Motor neuron (in vitro differentiated cells): ENCODE data around the gene POLR2F. TPM values are rescaled to one million over a fixed set of nuclear protein-coding genes. Genes with fewer than 3 reads are reported as not detected.
A peak's percentile ranks its signal among the peaks of the same experiment; 100 is the strongest.

ENCODE experiments used
- ATAC-seq, 8 experiments: fragments of 200-7000 bp; cut with Tn5 transposase; replicated peaks in 6 of 8; 2 replicates each; pipeline ENCODE4 v1.8.0; 2021; ENCODE audit warnings: mild to moderate bottlenecking in 8 of 8, moderate library complexity in 8 of 8
- H3K27ac ChIP-seq, 2 donors: fragments of 250-450 bp; sonication (Bioruptor Pico); 2 replicates each; pipeline ENCODE4 v1.9.0; 2021; ENCODE audit warnings: antibody characterized with exemption in 2 of 2, mild to moderate bottlenecking in 2 of 2, moderate library complexity in 1 of 2
- H3K4me1 ChIP-seq, 2 donors: fragments of 250-450 bp; sonication (Bioruptor Pico); replicated peaks in 1 of 2; 2 replicates each; pipeline ENCODE4 v1.6.1; 2021; ENCODE audit warnings: antibody characterized with exemption in 2 of 2, mild to moderate bottlenecking in 2 of 2, moderate library complexity in 1 of 2
- H3K4me3 ChIP-seq, 5 donors: fragments of 250-450 bp; sonication (Bioruptor Pico); 2 replicates each; pipeline ENCODE4 v1.9.0; 2021; ENCODE audit warnings: antibody characterized with exemption in 5 of 5, mild to moderate bottlenecking in 5 of 5, moderate library complexity in 4 of 5
- WGBS, 10 experiments: fragments of 450-650 bp; shearing (Covaris generic); methylation state at CpG; one replicate each; pipeline ENCODE4 v1.0.0; 2022; 5-methylcytosine and 5-hydroxymethylcytosine counted together
- in situ Hi-C, 9 experiments: fragments of 400-800 bp; cut with MboI; loops; one replicate each; pipeline ENCODE4 v1.15.0; 2021; ENCODE audit warnings: low sequenced_read_pairs in 9 of 9, low pct_unique_long_range_greater_than_20kb in 2 of 9; ENCODE audit not compliant: unreplicated experiment in 9 of 9
- total RNA-seq, 8 experiments: library from RNA; unstranded; fragments of 300-600 nt; gene quantifications; 2 replicates each; pipeline versions ENCODE4 v1.2.3 to v1.2.4, GENCODE V29; 2022

Gene POLR2F
- total RNA-seq, 8 experiments from 2014 or later, result 69.1 to 147 (median 106) TPM

- H3K4me3 ChIP-seq, result no peak overlapping the region
- ATAC-seq, result no peak
- in situ Hi-C loops, result no loop called here
- peaks cover 5% of the 10 kb centered on the region in 2 donors for H3K4me1 ChIP-seq
- H3K27ac ChIP-seq, result no peak overlapping the region
- WGBS, 10 experiments, result 0 to 100% (median 78%) methylated on average over 1 to 4 of the region's 5 CpGs; no CpG with 5 or more reads in 4 of the 10 experiments
These were observed 37.2 kb upstream of the POLR2F start for GRCh38 chr22:37916311-37916710.

GRCh38 chr22:37917874-37918548 lies 35.5 kb upstream of the POLR2F start:
- Histone ChIP-seq H3K4me1 (no peaks in the 10 kb centered on the region), H3K4me3 (no peak overlapping the region), H3K27ac (no peak overlapping the region)
- no peak for ATAC-seq
- 67 to 100% (median 90%) methylated on average over 1 of the region's 4 CpGs; no CpG with 5 or more reads in 6 of the 10 experiments for WGBS, 10 experiments
- in situ Hi-C loops, result no loop called here

GRCh38 chr22:37918580-37919270 lies 34.8 kb upstream of the POLR2F start:
- WGBS, 10 experiments, result 78 to 100% (median 97%) methylated on average over 1 to 6 of the region's 25 CpGs; no CpG with 5 or more reads in 6 of the 10 experiments
- Histone ChIP-seq H3K4me1 (no peaks in the 10 kb centered on the region), H3K27ac (no peak overlapping the region), H3K4me3 (no peak overlapping the region)
- in situ Hi-C loops, result no loop called here
- no peak for ATAC-seq

- Histone ChIP-seq H3K4me3 (no peak overlapping the region), H3K27ac (no peak overlapping the region), H3K4me1 (no peaks in the 10 kb centered on the region)
- 60 to 100% (median 86%) methylated on average over 1 to 4 of the region's 5 CpGs; no CpG with 5 or more reads in 1 of the 10 experiments for WGBS, 10 experiments
- in situ Hi-C loops, result no loop called here
- no peak for ATAC-seq
These were observed 33.4 kb upstream of the POLR2F start for GRCh38 chr22:37920126-37920525.

- in situ Hi-C loops, result no loop called here
- Histone ChIP-seq H3K4me1 (no peaks in the 10 kb centered on the region), H3K4me3 (no peak overlapping the region), H3K27ac (no peak overlapping the region)
- ATAC-seq, result peak in 4 of 8 experiments; percentile 7 to 42 (median 26)
- no CpG with 5 or more reads among the region's 11 CpGs for WGBS, 10 experiments
These were observed 31.3 kb upstream of the POLR2F start for GRCh38 chr22:37922191-37922590.

- no peak for ATAC-seq
- in situ Hi-C loops, result no loop called here
- H3K4me3 ChIP-seq, result no peak overlapping the region
- H3K27ac ChIP-seq, result no peak overlapping the region
- H3K4me1 ChIP-seq, result no peaks in the 10 kb centered on the region
- no CpG with 5 or more reads among the region's 4 CpGs for WGBS, 10 experiments
These were observed 29.6 kb upstream of the POLR2F start for GRCh38 chr22:37923927-37924326.

- in situ Hi-C loops, result no loop called here
- ATAC-seq, result peak in 1 of 8 experiments; percentile 4
- no peaks in the 10 kb centered on the region for H3K4me1 ChIP-seq
- 40 to 100% (median 83%) methylated on average over 1 to 4 of the region's 18 CpGs; no CpG with 5 or more reads in 6 of the 10 experiments for WGBS, 10 experiments
- no peak overlapping the region for H3K4me3 ChIP-seq
- no peak overlapping the region for H3K27ac ChIP-seq
These were observed 29.0 kb upstream of the POLR2F start for GRCh38 chr22:37924386-37925065.

- no peaks in the 10 kb centered on the region for H3K4me1 ChIP-seq
- WGBS, 10 experiments, result 29 to 80% (median 43%) methylated on average over 1 of the region's 3 CpGs; no CpG with 5 or more reads in 7 of the 10 experiments
- in situ Hi-C loops, result no loop called here
- no peak overlapping the region for H3K4me3 ChIP-seq
- peak in 3 of 8 experiments; percentile 18 to 79 (median 24) for ATAC-seq
- H3K27ac ChIP-seq, result no peak overlapping the region
These were observed 28.2 kb upstream of the POLR2F start for GRCh38 chr22:37925330-37925729.

GRCh38 chr22:37925767-37926166 lies 27.7 kb upstream of the POLR2F start:
- in situ Hi-C loops, result no loop called here
- no peak for ATAC-seq
- Histone ChIP-seq H3K4me1 (no peaks in the 10 kb centered on the region), H3K27ac (no peak overlapping the region), H3K4me3 (no peak overlapping the region)
- WGBS, 10 experiments, result 80% methylated on average over 1 of the region's 15 CpGs; no CpG with 5 or more reads in 9 of the 10 experiments

GRCh38 chr22:37926358-37926757 lies 27.1 kb upstream of the POLR2F start:
- no peak overlapping the region for H3K27ac ChIP-seq
- 71 to 93% (median 74%) methylated on average over 2 to 5 of the region's 7 CpGs; no CpG with 5 or more reads in 6 of the 10 experiments for WGBS, 10 experiments
- no peak overlapping the region for H3K4me3 ChIP-seq
- in situ Hi-C loops, result no loop called here
- H3K4me1 ChIP-seq, result no peaks in the 10 kb centered on the region
- ATAC-seq, result no peak

- no peak for ATAC-seq
- Histone ChIP-seq H3K4me1 (no peaks in the 10 kb centered on the region), H3K4me3 (no peak overlapping the region), H3K27ac (no peak overlapping the region)
- in situ Hi-C loops, result no loop called here
- 93 to 99% (median 94%) methylated on average over 5 to 10 of the region's 32 CpGs; no CpG with 5 or more reads in 7 of the 10 experiments for WGBS, 10 experiments
These were observed 26.5 kb upstream of the POLR2F start for GRCh38 chr22:37926771-37927636.

- ATAC-seq, result no peak
- 82 to 100% (median 92%) methylated on average over 1 to 2 of the region's 5 CpGs; no CpG with 5 or more reads in 7 of the 10 experiments for WGBS, 10 experiments
- in situ Hi-C loops, result no loop called here
- no peaks in the 10 kb centered on the region for H3K4me1 ChIP-seq
- H3K4me3 ChIP-seq, result no peak overlapping the region
- no peak overlapping the region for H3K27ac ChIP-seq
These were observed 25.9 kb upstream of the POLR2F start for GRCh38 chr22:37927637-37927936.
